GM12878 (cell line): ENCODE results near the gene RBM11.

ENCODE experiments used
- CBX5 ChIP-seq: sonication (generic); IDR thresholded peaks from 2 replicates; pipeline ENCODE4 v1.6.1; 2016; ENCODE audit warnings: low read depth, moderate library complexity, mild to moderate bottlenecking, inconsistent platforms
- FOXK2 ChIP-seq: fragments of 450-650 bp; IDR thresholded peaks from 2 replicates; pipeline ENCODE4 v1.6.1; 2017; ENCODE audit warnings: mild to moderate bottlenecking, moderate library complexity
- JUND ChIP-seq: IDR thresholded peaks from 2 replicates; pipeline ENCODE4 v1.6.1; 2012; ENCODE audit warnings: low read depth, mild to moderate bottlenecking, low read length, improper control_type of control experiment, moderate library complexity
- POLR2A ChIP-seq: IDR thresholded peaks from 2 replicates; pipeline ENCODE4 v1.6.1; 2011; ENCODE audit warnings: low read depth, mild to moderate bottlenecking, low read length
- ZNF274 ChIP-seq: IDR thresholded peaks from one replicate; pipeline ENCODE4 v1.8.0; 2011; ENCODE audit not compliant: insufficient read length, insufficient read depth
- TF ChIP-seq, protein P1 (sequence below): fragments of 450-650 bp; IDR thresholded peaks from 2 replicates; pipeline ENCODE4 v1.6.1; 2017; ENCODE audit warnings: mild to moderate bottlenecking
- TF ChIP-seq, protein P2 (sequence below): IDR thresholded peaks from 2 replicates; pipeline ENCODE4 v1.6.1; 2012; ENCODE audit warnings: mild to moderate bottlenecking, low read depth, low read length

DNA sequence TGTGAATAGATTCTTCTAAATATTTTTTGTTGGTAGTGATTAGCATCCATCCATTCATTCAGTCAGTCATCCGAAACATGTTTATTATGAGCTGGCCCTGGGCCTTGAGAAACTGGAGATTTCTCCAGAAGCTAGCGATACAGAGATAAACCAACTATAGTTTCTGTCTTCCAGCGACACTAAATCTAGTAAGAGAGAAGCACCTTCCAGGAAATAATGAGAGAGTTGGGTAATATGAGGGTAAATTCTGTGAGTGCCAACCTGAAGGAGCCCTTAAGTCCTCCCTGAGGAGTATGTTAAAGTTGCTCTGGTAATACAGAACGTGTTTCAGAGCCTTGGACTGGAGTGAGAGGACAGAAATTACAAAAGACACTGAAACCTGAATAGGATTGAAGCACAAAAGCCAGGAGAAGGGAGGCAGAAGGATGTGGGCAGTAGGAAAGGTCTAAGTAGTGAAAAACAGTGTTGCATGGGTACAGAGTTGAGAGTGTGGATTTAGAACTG, 59.8 kb downstream of the RBM11 start:
- TF ChIP-seq ZNF274 (no peak), CBX5 (no peak), JUND (no peak), FOXK2 (no peak), POLR2A (no peak)
- TF ChIP-seq, protein P1, sequence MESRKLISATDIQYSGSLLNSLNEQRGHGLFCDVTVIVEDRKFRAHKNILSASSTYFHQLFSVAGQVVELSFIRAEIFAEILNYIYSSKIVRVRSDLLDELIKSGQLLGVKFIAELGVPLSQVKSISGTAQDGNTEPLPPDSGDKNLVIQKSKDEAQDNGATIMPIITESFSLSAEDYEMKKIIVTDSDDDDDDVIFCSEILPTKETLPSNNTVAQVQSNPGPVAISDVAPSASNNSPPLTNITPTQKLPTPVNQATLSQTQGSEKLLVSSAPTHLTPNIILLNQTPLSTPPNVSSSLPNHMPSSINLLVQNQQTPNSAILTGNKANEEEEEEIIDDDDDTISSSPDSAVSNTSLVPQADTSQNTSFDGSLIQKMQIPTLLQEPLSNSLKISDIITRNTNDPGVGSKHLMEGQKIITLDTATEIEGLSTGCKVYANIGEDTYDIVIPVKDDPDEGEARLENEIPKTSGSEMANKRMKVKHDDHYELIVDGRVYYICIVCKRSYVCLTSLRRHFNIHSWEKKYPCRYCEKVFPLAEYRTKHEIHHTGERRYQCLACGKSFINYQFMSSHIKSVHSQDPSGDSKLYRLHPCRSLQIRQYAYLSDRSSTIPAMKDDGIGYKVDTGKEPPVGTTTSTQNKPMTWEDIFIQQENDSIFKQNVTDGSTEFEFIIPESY = no peak
- TF ChIP-seq, protein P2, sequence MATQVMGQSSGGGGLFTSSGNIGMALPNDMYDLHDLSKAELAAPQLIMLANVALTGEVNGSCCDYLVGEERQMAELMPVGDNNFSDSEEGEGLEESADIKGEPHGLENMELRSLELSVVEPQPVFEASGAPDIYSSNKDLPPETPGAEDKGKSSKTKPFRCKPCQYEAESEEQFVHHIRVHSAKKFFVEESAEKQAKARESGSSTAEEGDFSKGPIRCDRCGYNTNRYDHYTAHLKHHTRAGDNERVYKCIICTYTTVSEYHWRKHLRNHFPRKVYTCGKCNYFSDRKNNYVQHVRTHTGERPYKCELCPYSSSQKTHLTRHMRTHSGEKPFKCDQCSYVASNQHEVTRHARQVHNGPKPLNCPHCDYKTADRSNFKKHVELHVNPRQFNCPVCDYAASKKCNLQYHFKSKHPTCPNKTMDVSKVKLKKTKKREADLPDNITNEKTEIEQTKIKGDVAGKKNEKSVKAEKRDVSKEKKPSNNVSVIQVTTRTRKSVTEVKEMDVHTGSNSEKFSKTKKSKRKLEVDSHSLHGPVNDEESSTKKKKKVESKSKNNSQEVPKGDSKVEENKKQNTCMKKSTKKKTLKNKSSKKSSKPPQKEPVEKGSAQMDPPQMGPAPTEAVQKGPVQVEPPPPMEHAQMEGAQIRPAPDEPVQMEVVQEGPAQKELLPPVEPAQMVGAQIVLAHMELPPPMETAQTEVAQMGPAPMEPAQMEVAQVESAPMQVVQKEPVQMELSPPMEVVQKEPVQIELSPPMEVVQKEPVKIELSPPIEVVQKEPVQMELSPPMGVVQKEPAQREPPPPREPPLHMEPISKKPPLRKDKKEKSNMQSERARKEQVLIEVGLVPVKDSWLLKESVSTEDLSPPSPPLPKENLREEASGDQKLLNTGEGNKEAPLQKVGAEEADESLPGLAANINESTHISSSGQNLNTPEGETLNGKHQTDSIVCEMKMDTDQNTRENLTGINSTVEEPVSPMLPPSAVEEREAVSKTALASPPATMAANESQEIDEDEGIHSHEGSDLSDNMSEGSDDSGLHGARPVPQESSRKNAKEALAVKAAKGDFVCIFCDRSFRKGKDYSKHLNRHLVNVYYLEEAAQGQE = no peak
